ENCODE measurements around the gene ARHGAP8.

Gene ARHGAP8

DNA sequence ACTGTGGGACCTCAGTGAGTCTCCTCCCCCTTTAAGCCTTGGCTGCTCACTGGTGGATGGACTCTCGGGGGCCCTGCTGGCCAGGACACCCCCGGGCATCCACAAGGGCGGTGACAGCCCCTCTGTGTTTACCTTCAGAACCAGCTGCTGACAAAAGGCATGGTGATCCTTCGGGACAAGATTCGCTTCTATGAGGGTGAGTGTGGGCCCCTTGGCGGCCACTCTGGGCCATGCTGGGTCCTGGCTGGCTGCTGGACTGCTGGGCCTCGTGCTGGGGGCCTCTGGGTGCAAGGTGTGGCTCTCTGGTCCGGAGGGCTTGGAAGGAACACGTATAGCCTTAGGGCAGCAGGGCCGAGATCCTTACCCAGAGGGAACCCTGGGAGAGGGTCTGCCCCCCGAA, 25.9 kb upstream of the ARHGAP8 start:
- no peak for DNase-seq (ENCODE audit: low read depth)

DNA sequence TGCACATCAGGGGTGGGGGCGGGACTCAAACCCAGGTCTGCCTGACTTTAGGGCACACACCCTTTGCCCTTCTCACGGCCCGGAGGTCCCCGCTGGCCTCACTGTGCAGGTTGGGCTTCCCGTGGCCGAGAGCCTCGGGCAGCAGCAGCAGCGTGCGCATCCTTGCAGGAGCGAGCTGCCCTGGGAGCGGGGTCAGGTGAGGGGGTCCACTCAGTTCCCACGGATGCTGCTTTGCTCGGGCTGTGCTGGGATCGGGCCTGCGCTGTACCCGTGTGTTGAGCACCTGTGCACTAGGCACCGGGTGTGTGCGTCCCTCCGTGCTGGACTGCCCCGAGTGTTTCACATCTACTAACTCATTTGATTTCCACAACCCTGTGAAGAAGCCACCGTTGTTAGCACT, 25.2 kb upstream of the ARHGAP8 start:
- no peak for DNase-seq (ENCODE audit: low read depth)

DNA sequence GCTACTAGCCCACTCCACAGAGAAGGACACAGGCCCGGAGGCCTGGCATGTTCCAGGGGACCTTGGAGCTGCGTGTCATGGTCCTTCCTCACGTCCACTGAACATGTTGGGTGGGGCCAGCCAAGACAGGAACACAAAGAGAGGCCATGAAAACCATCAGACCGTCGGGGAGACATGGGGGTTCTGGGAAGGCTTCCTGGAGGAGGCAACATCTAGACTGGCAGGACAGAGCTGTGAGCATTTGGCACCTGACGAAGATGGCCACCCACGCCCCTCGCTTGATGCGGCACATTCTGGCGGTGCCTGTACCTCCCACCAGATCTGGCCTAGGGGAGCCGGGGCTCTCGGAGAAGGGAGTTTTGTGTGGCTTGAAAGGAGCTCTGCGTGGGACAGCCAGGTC, 24.7 kb upstream of the ARHGAP8 start:
- DNase-seq (ENCODE audit: low read depth), result no peak

DNA sequence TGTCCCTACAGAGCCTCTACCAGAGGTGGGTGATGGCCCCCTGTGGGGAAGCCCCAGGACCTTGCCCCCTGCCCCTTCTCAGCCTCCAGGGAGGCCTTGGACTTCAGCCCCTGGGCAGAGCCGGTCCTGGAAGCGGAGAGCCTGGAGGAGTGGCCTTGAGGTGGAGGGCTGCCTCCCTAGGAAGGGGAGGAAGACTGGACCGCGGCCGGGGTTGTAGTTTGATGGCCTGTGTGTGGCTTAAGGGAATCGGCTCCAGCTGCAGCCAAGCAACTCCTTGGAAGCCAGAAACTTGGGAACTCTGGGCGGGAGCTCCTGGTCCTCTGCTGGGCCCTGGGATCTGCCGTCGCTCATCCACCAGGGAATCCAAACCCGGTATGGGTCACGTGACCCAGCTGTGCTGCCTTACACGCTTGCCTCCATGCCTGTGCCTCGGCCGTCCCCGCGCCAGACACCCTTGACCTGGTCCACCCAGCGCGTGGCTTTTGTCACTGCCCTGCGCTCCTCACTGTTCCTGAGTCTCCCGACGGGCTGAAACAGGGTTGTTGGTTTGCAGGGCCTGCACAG, 23.5 kb upstream of the ARHGAP8 start:
- DNase-seq (ENCODE audit: low read depth), result no peak

DNA sequence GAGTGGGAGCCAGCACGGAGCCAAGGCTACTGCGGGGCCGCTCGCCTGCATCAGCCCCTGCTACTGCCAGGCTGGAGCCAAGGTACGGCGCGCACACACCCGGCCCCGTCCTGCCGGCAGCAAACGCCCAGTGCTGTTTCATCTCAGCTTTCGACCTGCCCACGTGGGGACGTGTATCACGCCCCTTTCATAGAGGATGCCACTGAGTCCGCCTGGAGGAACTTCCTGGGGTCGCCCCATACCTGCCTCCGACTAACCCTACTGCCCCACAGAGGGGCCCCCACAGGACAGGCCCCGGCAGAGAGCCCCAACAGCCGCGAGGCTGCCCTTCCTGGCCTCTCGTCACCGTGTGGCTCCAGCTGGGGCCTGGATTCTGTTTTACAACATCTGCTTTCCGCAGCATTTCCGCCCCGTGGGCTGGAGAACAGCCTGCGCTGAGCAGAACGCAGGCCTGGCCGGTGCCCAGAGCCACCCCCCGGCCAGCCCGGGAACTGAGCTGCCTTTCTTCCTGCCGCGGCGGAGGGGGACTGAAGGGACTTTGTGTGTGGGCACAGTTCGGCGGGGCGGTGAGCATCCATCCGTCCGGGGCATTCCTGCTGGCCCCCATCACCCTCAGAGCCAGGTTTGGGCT, 22.9 kb upstream of the ARHGAP8 start:
- DNase-seq (ENCODE audit: low read depth), result peak; percentile 74

DNA sequence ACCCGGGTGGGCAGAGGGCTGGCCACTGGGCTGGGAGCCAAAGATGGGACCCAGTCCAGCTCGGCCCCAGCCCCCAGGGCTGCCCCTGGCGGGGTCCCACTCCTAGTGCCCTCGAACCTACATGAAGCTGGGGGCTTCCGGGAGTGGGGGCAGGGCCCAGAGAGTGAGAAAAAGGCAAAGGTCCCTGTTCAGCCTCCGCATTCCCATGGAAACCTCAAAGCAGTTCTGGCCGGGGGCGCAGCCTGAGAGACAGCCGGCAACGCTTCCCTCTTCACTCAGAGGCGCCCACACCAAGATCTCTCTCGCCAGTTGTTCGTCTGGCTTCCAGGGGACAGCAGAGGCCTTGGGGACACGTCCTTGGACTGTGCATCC, 22.4 kb upstream of the ARHGAP8 start:
- DNase-seq (ENCODE audit: low read depth), result no peak

DNA sequence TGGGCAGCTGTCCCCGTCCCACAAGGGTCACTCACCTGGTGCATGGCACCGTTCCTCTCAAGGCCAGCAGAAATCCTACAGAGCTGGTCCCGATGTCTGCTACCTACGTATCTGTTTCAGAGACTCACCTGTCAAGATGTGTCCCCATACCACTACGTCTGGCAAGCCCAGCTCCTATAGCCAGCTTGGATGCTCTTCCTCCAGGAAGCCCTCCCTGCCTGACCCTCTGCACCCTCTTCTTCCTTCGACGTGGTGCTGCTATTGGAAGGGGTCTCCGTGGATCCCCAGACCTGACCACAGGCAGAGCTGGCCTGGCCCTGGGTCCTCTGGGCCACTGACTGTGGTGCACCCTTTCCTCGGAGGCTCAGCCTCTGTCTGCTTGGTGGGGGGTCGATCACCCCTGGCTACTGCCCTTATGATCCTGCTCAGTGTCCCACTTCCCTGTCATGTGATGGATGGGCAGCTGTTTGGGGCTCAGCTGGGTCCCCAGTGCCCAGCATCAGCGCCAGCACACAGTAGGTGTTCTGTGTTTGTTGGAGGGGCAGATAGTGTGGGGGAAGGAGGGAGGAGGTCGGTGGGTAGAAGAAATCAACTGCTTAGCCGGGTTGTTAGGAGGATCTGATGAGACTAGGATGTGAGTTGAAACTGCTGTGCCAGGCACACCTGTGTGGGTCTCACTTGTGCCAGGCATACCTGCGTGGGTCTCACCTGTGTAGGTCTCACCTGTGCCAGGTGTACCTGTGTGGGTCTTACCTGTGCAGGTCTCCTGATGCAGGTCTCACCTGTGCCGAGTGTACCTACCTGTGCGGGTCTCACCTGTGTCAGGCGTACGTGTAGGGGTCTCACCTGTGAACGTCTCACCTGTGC, 21.7 kb upstream of the ARHGAP8 start:
- DNase-seq (ENCODE audit: low read depth), result peak; percentile 17

DNA sequence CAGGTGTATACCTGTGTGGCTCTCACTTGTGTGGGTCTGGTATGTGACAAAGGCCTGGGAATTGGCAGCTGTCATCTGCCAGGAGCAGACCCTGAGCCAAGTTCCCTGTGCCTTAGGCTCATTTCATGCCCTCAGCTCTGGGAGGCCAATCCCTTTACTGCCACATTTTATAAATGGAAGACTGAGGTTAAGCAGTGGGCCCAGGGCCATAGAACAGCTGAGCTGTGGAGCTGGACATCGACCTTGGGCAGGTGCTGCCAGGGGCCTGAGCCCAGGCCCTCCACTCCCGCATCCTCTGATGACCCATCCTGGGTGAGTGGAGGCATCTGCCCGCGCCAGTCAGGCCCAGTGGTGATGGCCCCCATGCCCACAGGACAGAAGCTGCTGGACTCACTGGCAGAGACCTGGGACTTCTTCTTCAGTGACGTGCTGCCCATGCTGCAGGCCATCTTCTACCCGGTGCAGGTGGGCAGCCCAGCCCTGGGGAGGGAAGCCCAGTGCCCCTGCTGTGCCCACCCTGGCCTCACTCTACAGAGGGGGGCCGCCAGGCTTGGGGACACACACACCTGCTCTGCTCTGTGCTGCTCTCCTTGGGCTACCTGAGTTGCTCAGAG, 20.9 kb upstream of the ARHGAP8 start:
- DNase-seq (ENCODE audit: low read depth), result no peak

DNA sequence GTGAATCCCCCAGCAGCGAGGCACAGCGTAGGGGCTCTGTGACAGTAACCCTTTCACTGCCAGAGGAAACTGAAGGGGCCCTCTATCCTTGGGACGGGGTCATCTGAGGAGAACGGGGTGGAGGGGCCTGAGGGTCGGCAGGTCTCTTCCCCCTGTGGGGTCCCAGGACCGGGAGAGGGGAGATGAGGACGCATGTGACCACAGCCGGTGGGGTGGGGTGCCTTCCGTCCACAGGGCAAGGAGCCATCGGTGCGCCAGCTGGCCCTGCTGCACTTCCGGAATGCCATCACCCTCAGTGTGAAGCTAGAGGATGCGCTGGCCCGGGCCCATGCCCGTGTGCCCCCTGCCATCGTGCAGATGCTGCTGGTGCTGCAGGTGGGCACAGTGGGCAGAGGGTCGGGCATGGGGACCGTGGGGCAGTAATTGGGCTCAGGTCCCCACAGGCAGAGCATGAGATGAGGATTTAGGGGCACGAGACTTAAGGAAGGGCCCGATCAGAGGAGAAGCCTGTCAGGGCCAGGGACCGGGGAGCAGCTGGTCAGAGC, 20.3 kb upstream of the ARHGAP8 start:
- DNase-seq (ENCODE audit: low read depth), result no peak

DNA sequence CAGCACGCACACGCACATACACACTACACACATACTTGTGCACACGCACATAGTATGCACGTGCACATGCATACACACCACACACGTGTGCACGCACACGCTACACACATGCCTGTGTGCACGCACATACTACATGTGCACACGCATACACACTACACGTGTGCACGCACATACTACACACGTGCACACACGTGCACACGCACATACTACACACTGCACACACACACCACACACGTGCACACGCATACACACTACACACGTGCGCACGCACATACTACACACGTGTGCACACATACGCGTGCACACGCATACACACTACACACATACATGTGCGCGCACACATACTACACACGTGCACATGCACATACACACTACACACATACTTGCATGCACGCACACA, 19.7 kb upstream of the ARHGAP8 start:
- DNase-seq (ENCODE audit: low read depth), result no peak

DNA sequence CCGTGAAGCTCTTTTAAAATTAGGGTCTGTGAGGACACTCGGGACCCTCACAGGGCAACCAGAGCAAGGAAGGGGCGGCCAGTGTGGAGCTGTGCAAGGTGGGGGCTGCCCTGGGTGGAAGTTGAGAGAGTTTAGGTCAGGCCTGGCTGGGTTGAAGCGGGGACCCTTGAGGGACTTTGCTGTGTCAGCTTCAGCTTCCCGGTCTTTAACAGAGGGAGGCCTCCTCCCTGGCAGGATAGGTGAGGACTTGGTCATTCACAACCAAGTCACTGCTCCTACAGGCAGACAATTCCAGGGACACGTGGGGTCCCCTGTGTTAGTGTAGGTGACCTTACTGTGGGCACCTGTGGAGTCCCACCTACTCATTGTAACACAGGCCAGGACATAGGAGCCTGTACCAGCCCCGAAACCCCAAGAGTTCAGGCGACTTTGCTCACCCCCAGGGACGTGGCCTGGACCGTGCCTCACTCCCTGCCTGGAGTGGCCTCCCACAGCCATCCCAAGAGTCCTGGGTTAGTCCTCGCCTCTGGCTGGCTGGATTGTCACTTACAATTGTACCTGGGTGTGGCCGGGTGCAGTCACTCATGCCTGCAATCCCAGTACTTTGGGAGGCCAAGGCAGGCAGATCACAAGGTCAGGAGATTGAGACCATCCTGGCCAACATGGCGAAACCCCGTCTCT, 18.8 kb upstream of the ARHGAP8 start:
- no peak for DNase-seq (ENCODE audit: low read depth)

DNA sequence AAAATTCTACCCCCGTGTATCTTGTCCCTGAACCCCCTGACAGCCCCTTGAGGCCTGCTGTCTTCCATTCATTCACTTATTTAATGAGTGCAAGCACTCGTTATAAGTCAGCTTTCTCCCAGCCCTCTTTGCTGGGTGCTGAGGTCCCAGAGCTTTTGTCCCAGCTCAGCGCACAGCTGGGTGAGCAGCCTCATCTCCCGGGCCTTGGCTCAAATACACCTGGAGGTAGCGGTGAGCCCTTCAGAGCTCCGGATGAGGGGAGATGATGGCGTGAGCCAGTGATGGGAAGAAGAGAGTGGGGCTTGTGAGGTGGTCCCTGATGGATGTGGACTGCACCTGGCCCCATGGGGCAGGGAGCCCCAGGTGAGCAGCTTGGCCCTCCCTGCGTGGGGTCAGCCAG, 18.1 kb upstream of the ARHGAP8 start:
- no peak for DNase-seq (ENCODE audit: low read depth)

DNA sequence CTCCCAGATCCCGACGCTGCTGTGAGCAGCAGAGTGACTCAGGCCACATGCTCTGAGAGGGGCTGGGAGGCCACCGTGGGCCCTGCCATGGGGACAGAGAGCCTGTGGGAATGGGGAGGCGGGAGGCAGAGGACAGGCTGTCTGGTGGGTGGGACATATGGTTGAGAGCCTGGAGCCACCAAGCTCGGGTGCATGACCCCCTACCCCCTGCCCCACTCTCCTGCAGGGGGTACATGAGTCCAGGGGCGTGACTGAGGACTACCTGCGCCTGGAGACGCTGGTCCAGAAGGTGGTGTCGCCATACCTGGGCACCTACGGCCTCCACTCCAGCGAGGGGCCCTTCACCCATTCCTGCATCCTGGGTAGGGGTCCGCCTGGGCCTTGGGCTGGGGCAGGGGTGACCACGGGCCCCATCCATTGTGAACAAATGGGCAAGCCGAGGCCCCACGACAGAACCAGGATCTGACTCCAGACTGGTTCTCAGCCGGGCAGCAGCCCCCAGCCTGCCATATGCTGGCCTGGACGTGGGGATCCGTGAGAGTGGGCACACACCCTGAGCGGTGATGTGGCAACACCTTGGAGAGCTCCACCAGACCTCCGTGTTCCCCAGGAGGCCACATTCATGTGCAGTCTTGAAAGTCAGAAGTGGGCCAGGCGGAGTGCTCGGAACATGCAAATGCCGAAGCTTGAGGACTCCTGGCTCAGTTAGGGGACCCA, 17.4 kb upstream of the ARHGAP8 start:
- no peak for DNase-seq (ENCODE audit: low read depth)

DNA sequence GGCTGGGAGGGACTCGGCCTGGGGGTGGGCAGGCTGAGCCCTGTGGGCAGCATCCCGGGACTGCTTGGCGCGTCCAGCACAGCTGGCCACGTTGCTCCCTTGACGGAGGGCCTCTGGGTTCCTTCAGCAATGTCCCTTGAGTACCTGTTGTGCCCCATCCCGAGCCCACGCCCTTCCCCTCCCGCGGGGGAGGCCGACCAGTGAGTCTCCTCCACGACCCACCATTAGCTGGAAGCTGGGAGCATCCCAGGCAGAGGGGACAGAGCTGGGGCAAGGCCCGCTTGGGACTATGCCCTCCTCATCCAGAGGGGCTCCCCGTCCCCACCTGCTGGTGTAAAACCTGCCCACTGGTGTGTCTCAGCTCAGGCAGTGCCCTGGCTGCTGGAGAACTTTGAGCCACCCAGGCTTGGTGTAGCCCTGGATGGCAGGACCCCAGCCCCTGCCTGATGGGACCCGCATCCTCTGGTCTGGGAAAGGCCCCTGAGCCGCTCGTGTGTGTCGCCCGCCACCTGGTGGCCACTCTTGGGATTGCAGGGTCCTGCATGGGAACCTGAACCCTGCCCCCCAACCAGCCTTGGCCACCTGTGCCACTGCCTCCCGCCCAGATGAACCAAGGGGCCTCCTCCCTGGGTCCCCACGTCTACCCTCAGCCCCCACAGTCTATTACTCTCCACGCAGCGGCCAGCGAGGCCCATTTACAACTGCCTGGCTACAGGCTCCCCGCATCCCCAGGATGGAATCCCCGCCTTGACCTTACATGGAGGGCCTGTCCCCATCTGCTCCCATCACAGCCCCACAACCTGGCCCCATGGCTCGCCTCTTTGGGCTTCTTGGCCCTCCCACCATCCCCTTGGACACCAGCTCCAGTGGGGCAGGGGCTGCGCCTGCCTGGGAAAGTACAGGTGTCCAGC, 16.6 kb upstream of the ARHGAP8 start:
- DNase-seq (ENCODE audit: low read depth), result peak; percentile 61

DNA sequence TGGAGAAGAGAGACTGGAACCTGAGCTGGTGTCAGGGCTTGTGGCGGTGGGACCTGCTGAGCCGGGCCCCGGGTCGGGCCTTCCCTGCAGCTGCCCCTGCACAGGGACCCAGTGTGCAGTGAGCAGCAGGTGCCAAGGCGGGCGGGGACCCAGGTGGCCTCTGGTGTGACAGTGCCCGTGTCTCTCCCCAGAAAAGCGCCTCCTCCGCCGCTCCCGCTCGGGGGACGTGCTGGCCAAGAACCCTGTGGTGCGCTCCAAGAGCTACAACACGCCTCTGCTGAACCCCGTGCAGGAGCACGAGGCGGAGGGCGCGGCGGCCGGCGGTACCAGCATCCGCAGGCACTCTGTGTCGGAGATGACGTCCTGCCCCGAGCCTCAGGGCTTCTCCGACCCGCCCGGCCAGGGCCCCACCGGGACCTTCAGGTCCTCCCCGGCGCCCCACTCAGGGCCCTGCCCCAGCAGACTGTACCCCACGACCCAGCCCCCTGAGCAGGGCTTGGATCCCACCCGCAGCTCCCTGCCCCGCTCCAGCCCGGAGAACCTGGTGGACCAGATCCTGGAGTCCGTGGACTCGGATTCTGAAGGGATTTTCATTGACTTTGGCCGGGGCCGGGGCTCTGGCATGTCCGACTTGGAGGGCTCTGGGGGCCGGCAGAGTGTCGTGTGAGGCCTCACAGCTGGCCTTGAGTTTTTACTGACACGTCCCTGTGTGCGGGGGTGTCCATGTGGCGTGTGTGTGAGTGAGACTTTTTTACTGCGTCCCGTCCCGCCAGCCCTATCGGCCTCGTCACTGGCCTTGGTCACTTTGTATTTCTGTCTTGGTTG, 15.6 kb upstream of the ARHGAP8 start:
- DNase-seq (ENCODE audit: low read depth), result no peak

DNA sequence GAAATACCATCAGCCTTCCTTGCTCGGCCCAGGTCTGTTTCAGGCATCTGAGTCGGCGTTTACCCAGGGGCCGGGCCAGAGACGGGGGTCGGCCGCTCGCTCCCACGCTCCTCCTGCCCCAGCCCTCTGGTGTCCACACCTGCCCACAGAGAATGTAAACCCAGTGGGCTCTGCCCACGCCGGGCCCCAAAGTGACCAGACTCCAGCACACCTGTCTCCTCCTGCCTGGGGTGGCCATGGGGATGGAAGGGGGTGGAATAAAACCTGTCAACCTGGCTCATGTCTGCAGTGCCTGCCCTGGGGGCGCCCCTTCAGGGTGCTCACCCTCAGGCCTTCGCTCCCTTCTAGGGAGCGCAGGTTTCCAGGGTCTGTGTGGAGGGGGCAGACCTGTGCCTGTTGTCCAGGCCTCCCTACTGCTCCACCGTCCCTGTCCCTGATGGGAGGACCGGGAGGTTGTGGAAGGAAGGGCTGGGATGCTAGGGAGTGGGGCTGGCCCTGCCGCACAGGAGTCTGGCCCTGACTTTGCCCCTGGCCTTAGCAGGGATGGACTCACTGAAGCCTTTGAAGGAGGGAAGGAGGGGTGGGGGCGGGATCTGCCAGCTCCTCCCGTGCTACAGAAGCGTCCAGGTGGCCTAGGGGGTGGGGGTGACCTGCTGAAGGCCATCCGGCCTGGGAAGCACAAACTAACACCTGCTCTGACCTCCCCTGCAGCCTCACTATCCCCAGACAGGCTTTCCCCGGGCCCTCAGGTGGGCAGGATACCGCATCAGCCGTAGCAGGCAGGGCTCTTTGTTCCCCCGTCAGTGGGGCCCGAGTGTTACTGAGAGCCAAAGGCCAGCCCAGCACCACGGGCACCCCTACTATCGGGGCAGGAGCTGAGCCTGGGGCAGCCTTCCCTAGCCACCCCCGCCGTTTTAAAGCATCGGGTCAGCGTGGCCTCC, 14.7 kb upstream of the ARHGAP8 start:
- no peak for DNase-seq (ENCODE audit: low read depth)

DNA sequence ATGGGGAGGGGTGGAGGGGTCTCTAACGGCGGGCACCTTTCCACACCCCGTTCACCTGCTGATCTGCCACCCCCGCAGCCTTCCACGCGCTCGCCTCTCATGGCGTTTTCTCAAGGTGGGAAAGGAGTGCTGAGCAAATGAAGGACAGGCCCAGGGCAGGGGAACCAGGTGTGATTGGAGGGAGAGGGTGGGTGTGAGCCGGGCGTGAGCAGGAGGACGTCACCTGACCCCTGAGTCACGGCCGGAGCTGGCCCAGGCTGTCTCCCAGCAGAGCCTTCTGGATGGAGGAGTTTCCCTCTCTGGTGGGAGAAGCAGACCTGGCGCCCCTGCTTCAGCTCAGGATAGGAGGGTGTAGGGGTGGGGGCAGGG, 14.0 kb upstream of the ARHGAP8 start:
- DNase-seq (ENCODE audit: low read depth), result no peak

DNA sequence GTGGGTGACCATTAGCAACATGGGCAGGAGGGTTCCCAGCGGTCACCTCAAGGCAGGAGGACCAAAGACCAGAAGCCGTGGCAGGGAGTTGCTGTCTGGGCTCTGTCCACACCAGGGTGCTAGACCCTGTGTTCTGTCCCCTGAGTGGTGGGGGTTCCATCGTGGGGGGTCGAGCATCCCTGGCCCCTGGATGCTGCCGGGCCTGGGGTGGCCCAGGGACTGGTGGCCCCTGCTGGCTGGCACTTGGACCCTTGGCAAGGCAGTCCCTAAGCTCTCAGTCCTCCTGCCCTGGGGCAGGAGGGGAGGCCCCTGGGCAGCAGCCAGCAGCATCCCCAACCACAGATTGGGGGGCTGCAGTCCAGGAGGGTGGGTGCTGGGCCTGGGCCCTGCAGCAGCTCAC, 13.4 kb upstream of the ARHGAP8 start:
- DNase-seq (ENCODE audit: low read depth), result no peak
